Panc1 (cell line): ENCODE results near the gene EXOC6B. TPM values are rescaled to one million over a fixed set of nuclear protein-coding genes. Genes with fewer than 3 reads are reported as not detected.

Experiments
- ATAC-seq: fragments of 200-7000 bp; cut with Tn5 transposase; 2 replicates; pipeline ENCODE4 v1.9.1; 2020; ENCODE audit warnings: mild to moderate bottlenecking, moderate library complexity
- BruUV-seq: library from RNA; stranded (reverse); fragments of 400-500 nt; replicated peaks from 2 replicates; lab custom pipeline; 2021; lab: Mats Ljungman, UMichigan
- CTCF ChIA-PET: fragments of 300-600 bp; sonication (Branson Sonifier 250); formaldehyde crosslinking; loops from one replicate; lab custom pipeline; 2022; ENCODE audit warnings: antibody characterized with exemption; lab: Charles Lee
- POLR2A ChIA-PET: fragments of 300-600 bp; sonication (Branson Sonifier 250); formaldehyde crosslinking; loops from one replicate; lab custom pipeline; 2022; ENCODE audit warnings: antibody characterized with exemption; lab: Charles Lee
- DNase-seq: peaks from one replicate; pipeline ENCODE4 v3.0.0-alpha.2; 2010; ENCODE audit warnings: low read depth, low spot score
- H3K27ac ChIP-seq: 2 replicates; pipeline ENCODE4 v1.5.1; 2011; ENCODE audit warnings: mild to moderate bottlenecking, low read length, inconsistent platforms
- H3K27me3 ChIP-seq: fragments of 200-500 bp; sonication (Bioruptor generic); 2 replicates; pipeline ENCODE4 v1.6.0; 2014; ENCODE audit warnings: low read length, inconsistent platforms; ENCODE audit not compliant: control insufficient read depth, insufficient read depth
- H3K36me3 ChIP-seq: fragments of 200-500 bp; sonication (Bioruptor generic); 2 replicates; pipeline ENCODE4 v1.5.1; 2014; ENCODE audit warnings: inconsistent platforms, mild to moderate bottlenecking, low read length, moderate library complexity; ENCODE audit not compliant: control insufficient read depth, insufficient read depth
- H3K4me1 ChIP-seq: 2 replicates; pipeline ENCODE4 v1.5.1; 2011; ENCODE audit warnings: inconsistent platforms, mild to moderate bottlenecking, low read length, moderate library complexity; ENCODE audit not compliant: control insufficient read depth, insufficient read depth
- H3K4me3 ChIP-seq, 2 experiments: 2 replicates each; pipeline ENCODE4 v1.5.1; 2011 to 2012; ENCODE audit warnings: low read depth in 2 of 2, low read length in 2 of 2, mild to moderate bottlenecking in 2 of 2, inconsistent platforms in 1 of 2, moderate library complexity in 1 of 2
- H3K9me3 ChIP-seq: fragments of 200-500 bp; sonication (Bioruptor generic); 2 replicates; pipeline ENCODE4 v1.5.1; 2014; ENCODE audit warnings: low read depth, mild to moderate bottlenecking, inconsistent platforms, low read length, moderate library complexity; ENCODE audit not compliant: control insufficient read depth, insufficient read depth
- CTCF ChIP-seq: fragments of 450-650 bp; IDR thresholded peaks from 2 replicates; pipeline ENCODE4 v1.5.1; 2017; ENCODE audit warnings: mild to moderate bottlenecking
- REST ChIP-seq, 2 experiments: IDR thresholded peaks; 2 replicates each; pipeline ENCODE4 v1.6.1; 2011 to 2012; ENCODE audit warnings: low read depth in 2 of 2, control low read depth in 1 of 2, low read length in 1 of 2, mild to moderate bottlenecking in 1 of 2, moderate library complexity in 1 of 2; ENCODE audit not compliant: insufficient read depth in 1 of 2
- SIN3A ChIP-seq: IDR thresholded peaks from 2 replicates; pipeline ENCODE4 v1.6.1; 2012; ENCODE audit warnings: low read depth, mild to moderate bottlenecking, low read length, moderate library complexity, borderline replicate concordance; ENCODE audit not compliant: insufficient read depth
- TCF7L2 ChIP-seq: IDR thresholded peaks from 2 replicates; pipeline ENCODE4 v1.6.1; 2011; ENCODE audit warnings: mild to moderate bottlenecking, low read depth, low read length, inconsistent platforms
- in situ Hi-C: cut with HindIII; loops from 2 replicates; pipeline ENCODE4 v1.10.0; 2016; ENCODE audit warnings: low sequenced_read_pairs, low pct_unique_long_range_greater_than_20kb
- intact Hi-C: fragments of 100-400 bp; cut with micrococcal nuclease; formaldehyde crosslinking; loops from one replicate; pipeline ENCODE4 v1.10.0; 2022; ENCODE audit not compliant: unreplicated experiment
- total RNA-seq: library from RNA; stranded (reverse); gene quantifications from one replicate; pipeline ENCODE4 v1.2.1, GENCODE V29; 2021; ENCODE audit not compliant: unreplicated experiment

Gene EXOC6B
- total RNA-seq, 1 experiment from 2014 or later, result 23.2 TPM

- no peak for DNase-seq
- no peaks in the 10 kb centered on the region for H3K36me3 ChIP-seq
- H3K9me3 ChIP-seq, result no peaks in the 10 kb centered on the region
- ChIA-PET CTCF (no interaction called here), POLR2A (no interaction called here)
- H3K27me3 ChIP-seq, result no peaks in the 10 kb centered on the region
- in situ Hi-C loops (no loop called here), intact Hi-C loops (no loop called here)
- no peak for ATAC-seq
- H3K4me1 ChIP-seq, result peaks cover 6% of the 10 kb centered on the region
- no peak overlapping the region for H3K4me3 ChIP-seq
- BruUV-seq, result no TSS peak
- TF ChIP-seq SIN3A (no peak), REST (IDR thresholded peaks at IDR 0.05; ENCODE audit: insufficient read depth in 1 of 2, low read depth in 2 of 2, low read length in 1 of 2) (0 out of 4 replicates have a peak, but pooled peaks of 1 of the 2 experiments have one; percentile 56)
- H3K27ac ChIP-seq, result no peak overlapping the region
These were observed 692.7 kb downstream of the EXOC6B start for GRCh38 chr2:72132981-72133720.

- Histone ChIP-seq H3K27ac (no peak overlapping the region), H3K4me1 (no peaks in the 10 kb centered on the region), H3K36me3 (no peaks in the 10 kb centered on the region), H3K9me3 (no peaks in the 10 kb centered on the region), H3K4me3 (no peak overlapping the region), H3K27me3 (no peaks in the 10 kb centered on the region)
- TF ChIP-seq CTCF (no peak), REST (IDR thresholded peaks at IDR 0.05; ENCODE audit: insufficient read depth in 1 of 2, low read depth in 2 of 2, low read length in 1 of 2) (no peak), TCF7L2 (no peak)
- ChIA-PET CTCF (no interaction called here), POLR2A (no interaction called here)
- ATAC-seq (no peak), DNase-seq (no peak)
- no TSS peak for BruUV-seq
- intact Hi-C loops (no loop called here), in situ Hi-C loops (no loop called here)
These were observed 693.7 kb downstream of the EXOC6B start for GRCh38 chr2:72131916-72132841.
